Measurements from ENCODE around the gene ACTL10.
"Not testable (repeated sequence)": the region's sequence is repeated elsewhere in the genome, so short reads cannot be mapped to it uniquely, and the experiment has no call there.

- not testable (repeated sequence) for TF ChIP-seq EZH2 (IDR thresholded peaks at IDR 0.05; ENCODE audit: low read depth, unreplicated experiment); POLR2AphosphoS5 (IDR thresholded peaks at IDR 0.05; ENCODE audit: low read depth); EZH2phosphoT487 (IDR thresholded peaks at IDR 0.05; ENCODE audit: unreplicated experiment); CREB1 (CRISPR knock-in tag; IDR thresholded peaks at IDR 0.05; ENCODE audit: low read depth); JUNB (IDR thresholded peaks at IDR 0.05; ENCODE audit: unreplicated experiment); STAT1 (IDR thresholded peaks at IDR 0.05; ENCODE audit: unreplicated experiment)
- TF ChIP-seq, protein P1, sequence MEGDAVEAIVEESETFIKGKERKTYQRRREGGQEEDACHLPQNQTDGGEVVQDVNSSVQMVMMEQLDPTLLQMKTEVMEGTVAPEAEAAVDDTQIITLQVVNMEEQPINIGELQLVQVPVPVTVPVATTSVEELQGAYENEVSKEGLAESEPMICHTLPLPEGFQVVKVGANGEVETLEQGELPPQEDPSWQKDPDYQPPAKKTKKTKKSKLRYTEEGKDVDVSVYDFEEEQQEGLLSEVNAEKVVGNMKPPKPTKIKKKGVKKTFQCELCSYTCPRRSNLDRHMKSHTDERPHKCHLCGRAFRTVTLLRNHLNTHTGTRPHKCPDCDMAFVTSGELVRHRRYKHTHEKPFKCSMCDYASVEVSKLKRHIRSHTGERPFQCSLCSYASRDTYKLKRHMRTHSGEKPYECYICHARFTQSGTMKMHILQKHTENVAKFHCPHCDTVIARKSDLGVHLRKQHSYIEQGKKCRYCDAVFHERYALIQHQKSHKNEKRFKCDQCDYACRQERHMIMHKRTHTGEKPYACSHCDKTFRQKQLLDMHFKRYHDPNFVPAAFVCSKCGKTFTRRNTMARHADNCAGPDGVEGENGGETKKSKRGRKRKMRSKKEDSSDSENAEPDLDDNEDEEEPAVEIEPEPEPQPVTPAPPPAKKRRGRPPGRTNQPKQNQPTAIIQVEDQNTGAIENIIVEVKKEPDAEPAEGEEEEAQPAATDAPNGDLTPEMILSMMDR (conservative IDR thresholded peaks at IDR 0.05; ENCODE audit: low read depth in 2 of 2): not testable (repeated sequence)
Measured at GRCh38 chr20:33698966-33699365, 32.2 kb downstream of the ACTL10 start.

Data from GM23338 (cell line).